Renal cortical epithelial cell (primary cell): ENCODE measurements around the gene RBMY1D. TPM values are rescaled to one million over a fixed set of nuclear protein-coding genes. Genes with fewer than 3 reads are reported as not detected.
"Not testable (repeated sequence)": the region's sequence is repeated elsewhere in the genome, so short reads cannot be mapped to it uniquely, and the experiment has no call there.

Experiments
- DNase-seq: peaks from one replicate; pipeline ENCODE4 v3.0.0-alpha.2; 2011; ENCODE audit warnings: low read depth
- total RNA-seq: library from RNA; depleted of rRNA; stranded (reverse); fragments of >200 nt; gene quantifications from 2 replicates; pipeline ENCODE4 v1.2.3, GENCODE V29; 2014

The RBMY1D gene
- total RNA-seq: not detected in 2 replicates

DNA sequence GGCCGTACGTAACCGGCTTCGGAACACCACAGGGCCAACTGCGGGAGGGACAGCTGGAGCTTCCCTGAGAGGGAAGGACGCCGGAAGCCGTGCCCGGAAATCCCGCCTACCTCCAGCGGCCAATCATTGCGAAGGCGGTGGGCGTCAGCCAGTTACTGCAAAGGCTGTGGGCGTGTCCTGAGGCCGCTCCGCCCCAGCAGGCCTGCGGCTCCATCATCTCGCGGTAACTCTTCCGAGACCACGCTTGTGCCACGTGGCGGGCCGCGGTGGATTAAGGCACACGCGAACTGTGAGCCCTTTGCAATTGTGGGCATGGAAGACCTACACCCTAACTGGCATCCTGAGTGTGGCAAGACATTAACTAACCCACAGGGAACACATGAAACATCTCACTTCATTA is at the start of gene RBMY1D:
TSS of gene RBMY1D (minus strand) at position 101 of the 400 bp plus-strand sequence. CDS start 2,013 bp downstream, outside the sequence.
- DNase-seq: not testable (repeated sequence)

- DNase-seq: not testable (repeated sequence)
These were observed 23.6 kb upstream of the RBMY1D start, which contains the start of gene RBMY1E for GRCh38 chrY:21917932-21918331. RBMY1E (minus strand) TSS chrY:21918032; CDS start chrY:21916054, 1,978 bp downstream.

GRCh38 chrY:21869407-21870076 is 24.8 kb downstream of the RBMY1D start:
- DNase-seq: not testable (repeated sequence)

DNA sequence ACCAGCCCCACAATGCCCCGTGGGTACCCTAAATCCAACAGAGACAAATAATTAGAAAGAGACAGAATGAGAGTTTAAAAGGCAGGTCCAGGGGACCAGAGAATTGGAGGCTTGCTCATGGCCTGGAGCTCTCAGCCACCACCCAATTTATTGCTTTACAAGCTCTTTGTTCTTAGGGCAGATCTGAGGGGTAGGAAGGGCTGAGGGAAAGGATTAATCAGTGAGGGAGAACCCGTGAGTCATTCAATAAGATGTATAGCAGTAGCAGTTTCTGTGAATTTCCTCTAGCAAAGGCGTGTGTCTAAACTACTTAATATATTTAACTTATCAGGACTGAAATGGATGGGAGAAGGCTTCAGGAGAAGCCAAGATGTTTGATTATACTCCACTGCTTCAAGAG is 48.8 kb downstream of the RBMY1D start:
- no peak for DNase-seq

DNA sequence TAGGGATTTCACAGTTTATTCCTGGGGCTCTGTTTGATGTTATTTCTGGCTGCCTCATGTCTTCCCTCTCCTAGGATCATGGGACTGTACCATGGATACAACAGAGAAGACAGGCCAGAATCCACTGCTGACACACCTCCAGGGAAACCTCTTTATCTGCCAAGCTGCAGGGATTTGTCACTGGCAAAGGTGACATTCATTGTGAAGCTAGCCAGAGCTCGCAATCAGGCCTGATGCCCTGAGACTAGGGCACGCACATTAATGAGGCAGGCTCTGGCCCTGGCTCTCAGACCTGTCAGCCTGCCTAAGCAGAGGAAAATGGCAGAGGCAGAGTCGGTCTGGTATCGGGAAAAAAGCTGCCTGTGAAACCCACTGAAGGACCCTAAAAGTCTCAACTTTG is 52.2 kb downstream of the RBMY1D start:
- no peak for DNase-seq

GRCh38 chrY:21839489-21839888 is 54.8 kb downstream of the RBMY1D start:
- no peak for DNase-seq

DNA sequence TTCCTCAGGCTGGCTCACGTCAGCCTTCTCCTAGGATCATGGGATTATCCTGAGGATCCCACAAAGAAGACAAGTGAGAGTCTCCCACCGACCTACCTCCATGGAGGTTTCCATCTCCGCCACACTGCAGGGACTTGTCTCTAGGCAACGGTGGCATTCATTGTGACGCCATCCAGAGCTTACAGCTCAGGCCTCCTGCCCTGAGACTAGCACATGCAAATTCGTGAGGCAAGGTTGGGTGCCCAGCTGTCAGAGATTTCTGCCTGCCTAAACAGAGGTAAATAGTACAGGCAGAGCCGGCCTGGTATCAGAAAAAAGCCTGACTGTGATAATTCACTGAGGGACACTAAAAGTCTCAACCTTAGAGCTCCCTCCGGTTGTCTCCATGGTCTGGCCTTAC is 58.0 kb downstream of the RBMY1D start:
- no peak for DNase-seq

- no peak for DNase-seq
These were observed 59.3 kb downstream of the RBMY1D start for GRCh38 chrY:21835052-21835451.

Other genes with a start within 250 kb of the RBMY1D start
- not detected in 2 replicates for gene RBMY1E, start 23.5 kb upstream of the RBMY1D start, total RNA-seq